ENCODE data around the gene KRTAP17-1.
"Not testable (repeated sequence)": the region's sequence is repeated elsewhere in the genome, so short reads cannot be mapped to it uniquely, and the experiment has no call there.

KRTAP17-1 gene, protein sequence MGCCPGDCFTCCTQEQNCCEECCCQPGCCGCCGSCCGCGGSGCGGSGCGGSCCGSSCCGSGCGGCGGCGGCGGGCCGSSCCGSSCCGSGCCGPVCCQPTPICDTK

GRCh38 chr17:41315204-41315794 is at the start of gene KRTAP17-1:
Gene KRTAP17-1, minus strand, starts transcription at chr17:41315710. Its CDS starts 60 bp downstream, at chr17:41315650.
- H3K4me3 ChIP-seq (ENCODE audit: low read depth, low read length) = no peak within 1 kb of the TSS

DNA sequence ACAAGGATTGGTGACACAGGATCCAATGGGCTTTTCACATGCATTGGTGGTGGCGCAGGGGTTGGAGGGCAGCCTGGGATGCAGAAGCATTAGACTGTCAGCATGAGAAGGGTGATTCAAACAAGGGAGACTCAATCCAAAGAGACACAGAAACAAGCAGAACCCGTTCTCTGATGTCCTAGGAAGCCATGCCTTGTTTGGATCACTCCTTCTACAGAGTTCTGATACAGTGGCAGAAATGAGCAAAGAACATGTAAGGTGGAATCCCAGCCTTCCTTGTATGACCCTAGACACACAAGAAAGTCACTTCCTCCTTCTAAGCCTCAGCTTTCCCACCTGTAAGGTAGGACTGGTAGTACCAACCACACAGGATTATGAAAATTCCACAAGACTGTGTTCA is 48.4 kb upstream of the KRTAP17-1 start:
- H3K4me3 ChIP-seq (ENCODE audit: low read depth, low read length) = no peak overlapping the region

DNA sequence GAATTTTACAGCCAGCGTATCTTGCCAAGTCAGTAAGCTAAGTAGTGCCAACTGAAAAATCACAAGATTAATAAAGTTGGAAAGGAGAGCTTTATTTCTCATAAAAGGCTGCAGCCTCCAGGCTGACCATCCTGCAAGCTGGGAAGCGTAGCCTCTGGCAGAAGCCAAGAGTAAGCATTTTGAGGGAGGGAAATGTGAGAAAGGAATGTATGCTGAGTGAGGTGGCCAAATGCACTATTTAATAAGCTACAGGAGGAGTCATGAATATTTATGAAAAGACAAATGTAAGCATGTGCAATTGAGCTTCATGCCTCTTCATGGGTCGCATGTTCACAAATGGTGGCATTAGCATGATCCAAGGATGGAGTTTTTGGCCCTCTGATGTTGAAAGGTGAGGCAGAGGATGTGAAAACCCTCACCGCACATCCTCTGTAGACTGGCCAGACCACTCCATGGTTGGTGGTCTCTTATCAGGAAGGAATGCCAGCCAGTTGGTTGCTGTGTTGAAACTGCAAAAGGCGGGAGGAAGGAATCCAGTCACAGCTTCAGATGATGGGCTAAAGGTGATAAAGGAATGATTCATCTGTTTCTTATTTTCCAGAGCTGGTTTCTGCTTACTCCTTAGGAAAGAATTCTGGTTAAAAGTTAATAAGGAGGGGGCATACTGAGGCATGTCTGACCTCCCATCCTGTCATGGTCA is 44.9 kb upstream of the KRTAP17-1 start:
- H3K4me3 ChIP-seq (ENCODE audit: low read depth, low read length) = no peak overlapping the region

- H3K4me3 ChIP-seq (ENCODE audit: low read depth, low read length) = no peak overlapping the region
Measured at GRCh38 chr17:41354536-41354935, 39.0 kb upstream of the KRTAP17-1 start.

DNA sequence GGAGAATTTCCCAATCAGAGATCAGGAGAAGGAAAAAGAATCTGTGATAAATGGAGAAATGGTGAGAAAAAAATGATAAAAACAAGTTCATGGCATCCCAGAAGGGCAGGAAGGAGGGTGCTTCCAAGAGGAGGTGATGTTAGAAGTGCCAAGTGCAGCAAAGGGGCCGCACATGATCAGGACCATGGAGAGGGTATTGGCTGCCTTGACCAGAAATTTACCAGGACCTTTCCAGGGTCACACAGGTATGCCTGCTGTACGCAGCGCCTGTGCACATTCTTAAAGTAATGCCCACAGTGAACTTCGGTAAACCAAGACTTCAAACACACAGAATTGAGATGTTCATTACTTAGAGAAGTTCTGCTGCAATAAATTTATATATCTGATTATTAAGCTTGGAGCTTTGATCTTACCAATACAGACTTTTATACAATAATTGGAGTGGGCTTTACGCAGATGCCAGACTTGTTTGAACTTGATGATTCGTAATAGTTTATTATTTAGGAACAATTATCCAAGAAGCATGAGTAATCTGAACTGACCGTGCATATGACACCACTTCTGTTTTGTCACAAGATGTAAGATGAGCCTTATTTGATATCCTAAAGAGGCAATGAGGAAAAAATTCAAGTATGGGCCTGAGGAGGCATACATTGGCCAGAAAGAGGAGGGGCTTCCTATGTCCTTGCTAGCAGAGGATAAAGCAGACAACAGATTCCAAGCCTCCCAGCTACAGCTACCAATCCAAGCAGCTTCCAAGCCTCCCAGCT is 37.3 kb upstream of the KRTAP17-1 start:
- no peak overlapping the region for H3K4me3 ChIP-seq (ENCODE audit: low read depth, low read length)

GRCh38 chr17:41351177-41351576 is 35.7 kb upstream of the KRTAP17-1 start:
- H3K4me3 ChIP-seq (ENCODE audit: low read depth, low read length) = no peak overlapping the region

DNA sequence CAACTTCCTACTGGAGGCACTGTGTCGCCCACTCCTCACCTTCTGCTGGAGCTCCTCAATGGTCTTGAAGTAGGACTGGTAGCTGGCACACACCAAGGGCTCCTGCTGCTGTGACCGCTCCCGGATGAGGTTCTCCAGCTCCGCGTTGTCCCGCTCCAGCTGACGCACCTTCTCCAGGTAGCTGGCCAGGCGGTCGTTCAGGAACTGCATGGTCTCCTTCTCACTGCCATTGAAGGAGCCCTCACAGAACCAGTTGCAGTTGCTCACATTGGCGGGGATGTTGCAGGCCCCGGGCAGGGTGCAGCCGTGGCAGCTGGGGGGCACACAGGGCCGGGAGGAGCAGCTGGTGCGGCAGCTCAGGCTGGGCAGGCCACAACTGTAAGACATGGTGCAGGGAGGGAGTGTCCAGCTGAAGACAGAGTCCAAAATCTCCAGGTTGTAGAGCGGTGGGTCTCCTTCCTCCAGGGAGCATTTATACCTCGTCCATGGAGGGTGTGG is 34.9 kb upstream of the KRTAP17-1 start, which contains the start of gene KRT33A:
TSS of gene KRT33A (minus strand) at position 448 of the 498 bp plus-strand sequence. CDS start at position 387, 61 bp downstream.
- not testable (repeated sequence) for H3K4me3 ChIP-seq (ENCODE audit: low read depth, low read length)

DNA sequence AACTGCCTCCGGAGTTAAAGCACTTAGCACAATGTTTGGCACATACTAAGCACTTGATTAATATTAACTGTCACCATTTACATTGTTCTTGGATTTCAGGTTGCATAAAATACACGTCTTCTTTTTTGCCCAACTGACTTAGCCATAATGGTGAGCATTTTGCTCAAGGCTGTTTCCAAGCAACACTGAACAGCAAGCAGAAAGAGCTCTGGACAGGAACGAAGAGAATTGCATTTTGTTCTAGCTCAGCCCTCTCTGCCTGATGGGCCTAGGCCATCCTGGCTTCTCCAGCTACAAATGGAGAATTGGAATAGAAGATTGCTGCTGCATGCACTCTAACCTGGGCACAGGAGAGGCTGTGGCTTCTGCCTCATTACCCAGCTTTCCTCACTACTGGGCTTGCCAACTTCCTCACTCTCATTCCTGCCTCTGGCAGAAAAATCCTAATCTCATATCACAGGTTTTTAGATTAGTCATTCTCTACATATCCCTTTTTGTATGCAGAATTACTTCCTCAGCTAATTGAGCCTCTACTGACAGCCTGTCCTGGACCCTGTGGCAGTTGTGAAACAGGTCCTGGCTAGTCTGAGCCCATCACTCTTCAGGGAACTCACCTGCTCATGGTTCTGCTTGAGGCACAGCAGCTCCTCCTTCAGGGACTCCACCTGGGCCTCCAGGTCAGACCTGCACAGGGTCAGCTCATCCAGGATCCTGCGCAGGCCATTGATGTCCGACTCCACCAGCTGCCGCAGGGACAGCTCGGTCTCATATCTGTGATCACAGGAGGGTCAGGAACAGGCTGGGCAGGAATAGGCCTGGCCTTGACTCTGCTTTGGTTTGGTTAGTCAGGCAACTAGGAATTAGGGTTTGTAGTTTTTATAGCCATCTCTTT is 32.6 kb upstream of the KRTAP17-1 start:
- no peak overlapping the region for H3K4me3 ChIP-seq (ENCODE audit: low read depth, low read length)

DNA sequence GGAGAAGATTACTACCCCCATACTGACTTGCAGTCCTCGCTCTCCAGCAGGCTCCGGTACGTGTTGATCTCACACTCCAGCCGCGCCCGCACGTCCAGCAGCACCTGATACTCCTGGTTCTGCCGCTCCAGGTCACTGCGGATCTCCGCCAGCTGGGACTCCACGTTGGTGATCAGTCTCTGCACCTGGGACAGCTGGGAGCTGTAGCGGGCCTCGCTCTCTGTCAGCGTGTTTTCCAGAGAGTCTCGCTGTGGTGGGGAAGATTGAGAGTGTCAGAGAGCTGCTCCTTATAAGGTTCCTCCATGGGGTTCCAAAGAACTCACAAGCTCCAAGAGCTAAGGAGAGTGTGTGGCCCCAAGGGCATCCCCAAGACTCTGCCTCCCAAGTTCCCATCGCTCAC is 30.9 kb upstream of the KRTAP17-1 start:
- not testable (repeated sequence) for H3K4me3 ChIP-seq (ENCODE audit: low read depth, low read length)

DNA sequence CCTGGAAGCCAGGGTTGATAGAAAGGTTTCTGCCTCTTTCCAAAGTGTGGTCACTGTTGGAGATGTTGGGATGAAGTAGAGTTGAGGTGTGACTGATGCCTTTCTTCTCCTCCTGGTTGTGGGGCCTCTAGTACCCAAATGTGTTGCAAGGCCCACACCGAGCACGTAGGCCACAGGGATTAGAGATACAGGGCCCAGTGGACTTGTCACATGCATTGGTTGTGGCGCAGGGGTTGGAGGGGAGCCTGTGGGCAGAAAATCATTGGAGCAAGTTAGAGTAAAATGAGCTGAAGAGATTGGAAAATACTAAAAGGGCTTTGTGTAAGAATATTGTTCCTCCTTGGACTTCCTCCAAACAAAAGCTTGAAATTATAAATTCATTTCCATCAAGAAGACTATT is 30.5 kb upstream of the KRTAP17-1 start:
- no peak overlapping the region for H3K4me3 ChIP-seq (ENCODE audit: low read depth, low read length)

DNA sequence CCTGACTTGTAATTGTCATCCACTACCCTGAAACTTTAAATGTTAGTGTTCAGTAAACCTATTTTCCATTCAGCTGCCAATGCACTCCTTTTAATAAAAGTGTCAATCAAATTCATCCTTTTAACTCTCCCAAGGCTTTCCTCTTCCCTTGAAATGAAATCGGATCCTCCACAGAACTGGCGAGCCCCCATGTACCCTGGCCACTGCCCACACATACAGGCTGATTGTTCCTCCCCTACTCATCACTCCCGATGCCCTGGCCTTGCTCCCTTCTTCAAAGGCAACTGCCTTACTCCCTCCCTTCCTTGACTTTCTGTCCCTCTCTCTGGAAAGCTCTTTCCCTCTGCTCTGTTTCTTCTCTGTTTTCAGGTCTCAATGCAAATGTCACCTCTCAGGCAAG is 27.5 kb upstream of the KRTAP17-1 start:
- H3K4me3 ChIP-seq (ENCODE audit: low read depth, low read length) = no peak overlapping the region

- H3K4me3 ChIP-seq (ENCODE audit: low read depth, low read length) = no peak overlapping the region
Measured at GRCh38 chr17:41340934-41341861, 25.7 kb upstream of the KRTAP17-1 start.

DNA sequence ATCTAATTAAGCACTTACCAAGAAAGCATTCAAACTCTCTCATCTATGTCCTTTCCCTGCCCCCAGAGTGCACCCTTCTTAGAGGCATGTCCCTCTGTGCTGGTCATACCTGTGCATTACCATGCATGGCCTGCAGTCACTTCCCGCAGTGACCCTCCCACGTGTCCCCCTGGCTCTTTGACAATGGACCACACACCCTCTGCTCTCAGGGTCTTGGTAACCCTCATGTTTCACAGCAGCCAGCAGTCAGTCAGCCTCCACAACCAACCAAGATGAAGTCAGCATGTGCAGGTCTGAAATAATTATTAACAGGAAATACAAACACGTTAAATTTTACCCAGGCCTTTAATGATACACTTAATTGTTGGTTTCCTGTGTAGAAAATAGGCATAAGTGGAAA is 25.0 kb upstream of the KRTAP17-1 start:
- H3K4me3 ChIP-seq (ENCODE audit: low read depth, low read length) = no peak overlapping the region

GRCh38 chr17:41339571-41340172 is 24.2 kb upstream of the KRTAP17-1 start:
- no peak overlapping the region for H3K4me3 ChIP-seq (ENCODE audit: low read depth, low read length)

DNA sequence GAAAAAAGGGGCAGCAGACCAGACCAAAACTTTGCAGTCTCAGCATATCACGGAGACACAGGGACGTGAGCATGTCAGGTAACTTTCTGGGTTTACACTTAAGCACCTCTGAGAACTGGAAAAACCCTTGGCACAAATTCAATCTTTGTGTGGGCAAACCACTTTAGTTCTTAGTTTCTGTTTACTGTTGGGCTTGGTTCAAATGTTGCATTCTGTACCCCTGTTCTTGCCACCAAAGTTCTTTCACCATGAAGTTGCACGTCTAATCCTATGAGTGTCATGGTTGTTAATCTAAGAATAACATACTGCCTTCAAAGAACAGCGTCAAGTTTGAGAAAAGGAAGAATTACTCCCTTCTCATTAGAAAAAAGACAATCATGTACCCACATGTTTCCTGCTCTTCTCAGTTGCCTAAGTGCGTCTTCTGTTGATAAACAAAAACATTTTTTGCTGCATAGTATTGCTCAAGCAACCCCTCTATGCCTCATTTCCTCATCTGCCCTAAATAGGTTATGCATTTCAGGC is 23.5 kb upstream of the KRTAP17-1 start:
- H3K4me3 ChIP-seq (ENCODE audit: low read depth, low read length) = no peak overlapping the region

DNA sequence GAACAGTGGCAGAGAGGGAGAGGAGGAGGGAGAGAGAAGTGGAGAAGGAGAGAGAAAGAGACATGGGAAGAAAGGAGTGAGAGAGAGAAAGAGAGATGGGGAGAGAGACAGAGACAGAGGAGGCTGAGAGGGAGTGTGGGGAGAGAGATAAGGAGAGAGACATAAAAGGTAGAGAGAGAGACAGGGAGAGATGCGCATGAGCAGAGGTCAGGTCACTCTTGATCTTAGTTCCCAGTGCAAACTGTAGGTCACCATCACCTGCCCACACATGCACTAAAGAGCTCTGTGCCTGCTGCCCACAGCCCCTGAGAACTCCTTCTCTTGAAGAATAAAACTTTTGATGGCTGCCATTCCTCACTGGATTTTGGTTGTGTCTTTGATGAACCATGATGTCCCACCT is 20.2 kb upstream of the KRTAP17-1 start:
- H3K4me3 ChIP-seq (ENCODE audit: low read depth, low read length) = no peak overlapping the region

DNA sequence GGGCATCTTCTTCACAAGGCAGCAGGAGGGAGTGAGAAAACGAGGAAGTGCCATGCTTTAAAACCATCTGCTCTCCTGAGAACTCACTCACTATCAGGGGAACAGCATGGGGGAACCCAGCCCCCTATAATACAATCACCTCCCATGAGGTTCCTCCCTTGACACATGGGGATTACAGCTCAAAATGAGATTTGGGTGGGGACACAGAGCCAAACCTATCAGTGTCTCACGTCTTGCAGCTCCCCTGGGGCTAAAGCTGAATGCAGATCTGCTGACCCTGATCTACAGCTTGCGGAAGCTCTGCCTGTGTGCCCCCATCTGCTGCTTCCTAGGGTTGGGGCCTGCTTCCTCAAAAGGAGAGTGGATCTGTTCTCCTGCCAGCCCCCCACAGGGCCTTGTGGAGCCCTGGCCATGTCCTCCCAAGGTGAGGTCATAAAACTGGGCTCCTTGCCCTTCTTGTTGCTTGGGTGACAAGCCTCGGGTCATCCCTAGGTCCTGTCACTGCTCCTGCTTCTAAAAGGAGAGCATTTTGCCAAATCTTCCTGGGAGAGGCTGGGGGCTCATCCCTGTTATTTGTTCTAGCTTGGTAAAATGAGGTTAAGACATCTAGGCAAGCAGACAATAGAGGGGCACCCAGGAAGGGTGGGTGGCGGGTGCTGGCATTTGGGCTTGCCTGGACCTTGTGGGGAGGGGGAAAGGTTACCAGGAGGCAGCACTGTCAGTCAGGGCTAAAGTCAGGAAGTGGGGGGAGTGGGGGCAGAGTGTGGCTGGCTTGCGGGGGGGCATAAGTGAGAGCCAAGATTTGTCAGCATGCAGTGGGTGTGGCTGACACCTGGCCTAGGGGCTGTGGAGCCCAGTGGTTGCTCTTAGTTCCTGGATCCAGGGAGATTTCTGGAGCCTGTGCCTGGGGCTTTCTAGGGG is 19.1 kb upstream of the KRTAP17-1 start:
- H3K4me3 ChIP-seq (ENCODE audit: low read depth, low read length) = no peak overlapping the region

DNA sequence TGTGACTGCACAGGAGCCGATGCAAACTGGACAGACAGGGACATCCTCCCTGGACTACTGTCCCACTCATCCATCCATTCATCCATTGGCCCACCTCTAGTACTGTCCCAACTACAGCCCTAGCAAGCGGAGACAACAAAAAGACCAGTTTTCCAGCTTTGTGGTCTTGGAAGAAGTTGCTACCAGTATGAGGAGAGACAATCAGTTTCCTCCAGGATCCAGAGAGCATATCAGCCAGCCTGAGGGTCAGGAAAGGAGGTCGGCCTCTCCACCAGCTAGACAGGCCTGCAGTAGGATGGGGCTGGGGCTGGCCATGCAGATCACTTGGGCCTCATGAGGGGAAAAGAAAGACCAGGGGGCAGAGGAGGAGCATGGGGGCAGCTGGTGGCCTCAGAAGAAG is 18.3 kb upstream of the KRTAP17-1 start:
- no peak overlapping the region for H3K4me3 ChIP-seq (ENCODE audit: low read depth, low read length)
